Effector memory CD8-positive, alpha-beta T cell (primary cell): Measurements from ENCODE around the gene RALGDS.

Source experiments
- ATAC-seq: fragments of 150-1000 bp; cut with Tn5 transposase; replicated peaks from 2 replicates; pipeline ENCODE4 v1.10.0; 2021; ENCODE audit warnings: mild to moderate bottlenecking, moderate library complexity
- DNase-seq, 3 experiments: peaks; one replicate each; pipeline ENCODE4 v3.0.0; 2021
- H3K27ac Mint-ChIP-seq, 2 donors: one replicate each; pipeline ENCODE4 v1.8.0; 2022; ENCODE audit warnings: mild to moderate bottlenecking in 2 of 2, mixed read lengths in 2 of 2, moderate library complexity in 2 of 2
- H3K27me3 Mint-ChIP-seq, 2 donors: one replicate each; pipeline ENCODE4 v1.8.0; 2022; ENCODE audit warnings: mixed read lengths in 2 of 2
- H3K36me3 Mint-ChIP-seq: one replicate; pipeline ENCODE4 v1.8.0; 2022; ENCODE audit warnings: mild to moderate bottlenecking, moderate library complexity, mixed read lengths; ENCODE audit not compliant: insufficient read depth
- H3K4me1 Mint-ChIP-seq, 2 donors: one replicate each; pipeline ENCODE4 v1.8.0; 2022; ENCODE audit warnings: low read depth in 2 of 2, mixed read lengths in 2 of 2
- H3K4me3 Mint-ChIP-seq, 2 donors: one replicate each; pipeline ENCODE4 v1.8.0; 2022; ENCODE audit warnings: mild to moderate bottlenecking in 2 of 2, mixed read lengths in 2 of 2, moderate library complexity in 2 of 2
- H3K9me3 Mint-ChIP-seq, 2 donors: one replicate each; pipeline ENCODE4 v1.8.0; 2022; ENCODE audit warnings: mixed read lengths in 2 of 2

RALGDS gene

GRCh38 chr9:133050142-133050541, 70.9 kb downstream of the RALGDS start:
- Mint-ChIP-seq H3K27me3 (no peaks in the 10 kb centered on the region), H3K27ac (no peak overlapping the region), H3K4me1 (no peaks in the 10 kb centered on the region), H3K4me3 (no peak overlapping the region), H3K36me3 (peaks cover 37% of the 10 kb centered on the region), H3K9me3 (no peaks in the 10 kb centered on the region)
- DNase-seq, result no peak
- no peak for ATAC-seq

DNA sequence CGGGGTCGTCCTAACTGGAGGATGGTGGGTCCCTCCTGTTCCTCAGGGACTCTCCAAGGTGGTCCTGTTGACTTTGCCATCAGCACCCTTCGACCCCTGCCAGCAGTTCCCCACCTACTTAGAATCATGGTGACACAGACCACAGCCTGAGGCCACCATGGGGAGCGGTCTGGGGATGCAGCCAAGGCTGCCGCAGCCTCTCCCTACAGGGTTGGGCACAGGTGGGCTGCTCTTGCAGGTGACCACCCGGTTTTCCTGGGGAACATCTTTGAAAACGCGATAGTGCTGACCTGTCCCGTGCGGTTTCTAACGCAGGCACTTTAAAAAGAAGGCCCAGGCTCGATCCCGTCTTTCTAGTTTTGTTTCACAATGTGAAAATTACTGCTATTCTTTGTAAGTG, 72.0 kb downstream of the RALGDS start:
- H3K27ac Mint-ChIP-seq, result no peak overlapping the region

DNA sequence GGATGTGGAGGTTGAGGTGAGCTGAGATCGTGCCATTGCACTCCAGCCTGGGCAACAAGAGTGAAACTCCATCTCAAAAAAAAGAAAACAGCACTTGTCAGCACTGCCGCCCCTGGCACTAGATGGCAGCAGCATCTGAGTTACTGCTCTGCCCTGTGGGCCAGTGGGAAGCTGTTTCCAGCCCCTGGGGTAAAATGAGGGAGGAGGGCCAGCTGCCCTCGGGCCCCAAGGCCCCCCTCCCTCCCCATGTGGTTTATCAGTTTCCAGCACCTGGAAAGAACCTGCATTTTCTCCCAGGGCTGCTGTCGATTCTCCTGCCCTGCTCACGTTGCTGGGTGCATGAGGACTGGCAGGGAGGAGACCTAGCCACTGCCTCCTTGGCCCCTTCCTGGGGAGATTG, 72.4 kb downstream of the RALGDS start:
- peak in 2 of 3 experiments; percentile 11 for DNase-seq
- no peaks in the 10 kb centered on the region for H3K4me1 Mint-ChIP-seq
- no peak overlapping the region for H3K4me3 Mint-ChIP-seq
- H3K36me3 Mint-ChIP-seq, result peaks cover 39% of the 10 kb centered on the region
- no peaks in the 10 kb centered on the region for H3K9me3 Mint-ChIP-seq
- H3K27me3 Mint-ChIP-seq, result no peaks in the 10 kb centered on the region
- ATAC-seq, result peak; percentile 46
- H3K27ac Mint-ChIP-seq, result no peak overlapping the region

More for the DNA sequence above, 72.0 kb downstream of the RALGDS start:
- H3K36me3 Mint-ChIP-seq, result peaks cover 40% of the 10 kb centered on the region
- ATAC-seq, result no peak
- no peaks in the 10 kb centered on the region for H3K9me3 Mint-ChIP-seq
- no peak for DNase-seq
- H3K27me3 Mint-ChIP-seq, result no peaks in the 10 kb centered on the region
- no peaks in the 10 kb centered on the region for H3K4me1 Mint-ChIP-seq
- H3K4me3 Mint-ChIP-seq, result no peak overlapping the region
